Activated CD8-positive, alpha-beta memory T cell treated with anti-CD3 and anti-CD28 coated beads, Interleukin-2, amount 50 U/mL, for 24 hours (primary cell): ENCODE data around the gene SYNM.
"Not testable (repeated sequence)": the region's sequence is repeated elsewhere in the genome, so short reads cannot be mapped to it uniquely, and the experiment has no call there.

Experiments
- DNase-seq: peaks from one replicate; pipeline ENCODE4 v3.0.0-alpha.2; 2020; ENCODE audit errors: extremely low read depth

Gene SYNM

GRCh38 chr15:99105514-99106341 is 848 bp downstream of the SYNM start:
- DNase-seq = no peak

GRCh38 chr15:99106417-99107220 is 1.7 kb downstream of the SYNM start:
- DNase-seq = no peak

- no peak for DNase-seq
Measured at GRCh38 chr15:99108993-99109392, 4.1 kb downstream of the SYNM start.

- DNase-seq = no peak
Measured at GRCh38 chr15:99109555-99110021, 4.7 kb downstream of the SYNM start.

- no peak for DNase-seq
Measured at GRCh38 chr15:99110093-99110492, 5.2 kb downstream of the SYNM start.

GRCh38 chr15:99110581-99111320 is 5.9 kb downstream of the SYNM start:
- DNase-seq = no peak

- DNase-seq = not testable (repeated sequence)
Measured at GRCh38 chr15:99111641-99112040, 6.8 kb downstream of the SYNM start.

GRCh38 chr15:99113547-99114271 is 8.8 kb downstream of the SYNM start:
- no peak for DNase-seq

GRCh38 chr15:99114511-99115299 is 9.8 kb downstream of the SYNM start:
- no peak for DNase-seq

- DNase-seq = no peak
Measured at GRCh38 chr15:99115300-99116215, 10.7 kb downstream of the SYNM start.

GRCh38 chr15:99117111-99117510 is 12.2 kb downstream of the SYNM start:
- no peak for DNase-seq

GRCh38 chr15:99117563-99118257 is 12.8 kb downstream of the SYNM start:
- no peak for DNase-seq

- DNase-seq = no peak
Measured at GRCh38 chr15:99118258-99118632, 13.4 kb downstream of the SYNM start.

GRCh38 chr15:99118801-99119546 is 14.1 kb downstream of the SYNM start:
- no peak for DNase-seq

GRCh38 chr15:99120050-99120777 is 15.3 kb downstream of the SYNM start:
- DNase-seq = no peak

- no peak for DNase-seq
Measured at GRCh38 chr15:99121207-99121606, 16.3 kb downstream of the SYNM start.

GRCh38 chr15:99121691-99122410 is 17.0 kb downstream of the SYNM start:
- no peak for DNase-seq
